ENCODE measurements around the gene ASZ1.

ASZ1 gene

DNA sequence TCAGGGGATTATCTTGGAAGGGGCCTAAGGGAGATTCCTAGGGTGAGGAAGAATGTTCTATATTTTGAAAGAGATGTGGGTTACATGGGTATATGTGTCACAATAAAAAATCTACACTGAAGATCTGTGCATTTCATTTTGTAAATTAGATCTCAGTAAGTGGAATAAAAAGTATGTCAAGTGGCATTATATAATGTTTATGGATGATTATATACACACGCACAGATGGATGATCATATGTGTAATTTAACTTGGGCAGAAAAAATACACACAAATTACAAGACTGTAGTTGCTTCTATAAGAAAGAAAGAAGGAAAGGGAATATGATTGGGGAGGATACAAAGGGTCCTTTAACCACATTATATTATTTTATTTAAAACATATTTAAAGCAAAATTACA lies 18.5 kb downstream of the ASZ1 start:
- Histone ChIP-seq H3K4me2 (no peak overlapping the region), H3K9ac (no peak overlapping the region), H3K4me3 (no peak overlapping the region), H3K27ac (no peak overlapping the region), H3K4me1 (peaks cover 0 to 15% (median 0%) of the 10 kb centered on the region in 10 experiments; a peak in 5 of 20 replicates), H3K27me3 (no peaks in the 10 kb centered on the region), H3K9me3 (replicated peaks in 1 of 11) (no peaks in the 10 kb centered on the region), H3K36me3 (no peaks in the 10 kb centered on the region), H4K20me1 (no peaks in the 10 kb centered on the region)
- TF ChIP-seq Cebpa-rat (IDR thresholded peaks at IDR 0.05) = no peak

DNA sequence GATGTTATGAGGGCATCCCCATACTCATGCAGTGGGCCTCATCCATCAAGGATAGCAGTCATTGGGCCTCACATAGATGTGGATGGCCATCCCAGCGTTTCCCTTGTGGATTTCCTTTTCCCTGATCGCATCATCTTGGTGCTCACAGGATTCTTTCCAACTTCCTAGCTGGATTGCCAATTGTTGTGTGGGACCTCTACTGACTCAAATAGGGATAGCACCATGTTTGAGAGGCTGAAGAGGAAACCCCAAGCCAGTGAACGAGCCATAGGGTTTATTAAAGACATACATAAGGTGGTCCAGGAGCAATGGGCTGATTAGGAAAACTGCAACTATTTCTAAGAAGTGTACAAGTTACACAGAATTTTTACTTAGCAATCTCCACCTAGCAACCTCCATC lies 21.8 kb downstream of the ASZ1 start:
- no peaks in the 10 kb centered on the region for H3K4me1 ChIP-seq
- H3K9ac ChIP-seq = no peak overlapping the region
- no peak overlapping the region for H3K4me2 ChIP-seq
- no peaks in the 10 kb centered on the region for H4K20me1 ChIP-seq
- H3K27ac ChIP-seq = no peak overlapping the region
- no peak overlapping the region for H3K4me3 ChIP-seq
- H3K36me3 ChIP-seq = no peaks in the 10 kb centered on the region
- H3K27me3 ChIP-seq = no peaks in the 10 kb centered on the region
- no peaks in the 10 kb centered on the region for H3K9me3 ChIP-seq (replicated peaks in 1 of 11)
- TF ChIP-seq Cebpa-rat (IDR thresholded peaks at IDR 0.05) = no peak

DNA sequence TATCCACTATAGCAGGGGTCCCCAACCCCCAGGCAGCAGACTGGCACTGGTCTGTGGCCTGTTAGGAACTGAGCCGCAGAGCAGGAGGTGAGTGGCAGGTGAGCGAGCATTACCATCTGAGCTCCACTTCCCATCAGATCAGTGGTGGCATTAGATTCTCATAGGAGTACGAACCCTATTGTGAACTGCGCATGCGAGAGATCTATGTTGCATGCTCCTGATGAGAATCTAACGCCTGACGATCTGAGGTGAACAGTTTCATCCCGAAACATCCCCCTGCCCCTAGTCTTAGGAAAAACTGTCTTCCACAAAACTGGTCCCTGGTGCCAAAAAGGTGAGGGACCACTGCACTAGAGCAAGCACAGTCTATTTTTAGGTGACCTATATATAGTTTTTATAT lies 23.6 kb downstream of the ASZ1 start:
- Histone ChIP-seq H4K20me1 (no peaks in the 10 kb centered on the region), H3K9me3 (replicated peaks in 1 of 11) (no peaks in the 10 kb centered on the region), H3K27ac (no peak overlapping the region), H3K4me2 (no peak overlapping the region), H3K36me3 (no peaks in the 10 kb centered on the region), H3K4me1 (no peaks in the 10 kb centered on the region), H3K9ac (no peak overlapping the region), H3K4me3 (no peak overlapping the region), H3K27me3 (no peaks in the 10 kb centered on the region)
- TF ChIP-seq Cebpa-rat (IDR thresholded peaks at IDR 0.05) = no peak

DNA sequence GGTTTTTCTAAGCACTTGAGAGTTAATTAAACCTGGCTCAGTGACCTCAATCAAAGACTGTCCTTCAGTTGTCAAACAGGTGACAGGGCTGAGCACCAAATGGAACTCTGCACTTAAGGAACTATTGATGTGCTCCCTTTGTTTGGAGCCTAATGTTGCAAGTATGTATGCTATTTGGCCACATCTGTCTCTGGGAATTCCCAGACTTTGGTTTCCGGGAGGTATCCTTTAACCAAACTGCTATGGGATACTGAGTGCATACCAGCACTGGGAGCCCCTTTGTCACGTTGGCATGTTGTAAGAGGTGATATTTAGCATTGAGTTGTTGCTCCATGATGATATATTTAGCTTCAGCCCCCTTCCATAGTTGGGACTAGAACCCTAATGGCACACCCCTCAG lies 25.2 kb downstream of the ASZ1 start:
- Histone ChIP-seq H3K4me1 (no peaks in the 10 kb centered on the region), H3K4me2 (no peak overlapping the region), H3K27ac (no peak overlapping the region), H3K4me3 (no peak overlapping the region), H3K9me3 (replicated peaks in 1 of 11) (no peaks in the 10 kb centered on the region), H3K9ac (no peak overlapping the region), H3K36me3 (no peaks in the 10 kb centered on the region), H4K20me1 (no peaks in the 10 kb centered on the region), H3K27me3 (no peaks in the 10 kb centered on the region)
- no peak for TF ChIP-seq Cebpa-rat (IDR thresholded peaks at IDR 0.05)

DNA sequence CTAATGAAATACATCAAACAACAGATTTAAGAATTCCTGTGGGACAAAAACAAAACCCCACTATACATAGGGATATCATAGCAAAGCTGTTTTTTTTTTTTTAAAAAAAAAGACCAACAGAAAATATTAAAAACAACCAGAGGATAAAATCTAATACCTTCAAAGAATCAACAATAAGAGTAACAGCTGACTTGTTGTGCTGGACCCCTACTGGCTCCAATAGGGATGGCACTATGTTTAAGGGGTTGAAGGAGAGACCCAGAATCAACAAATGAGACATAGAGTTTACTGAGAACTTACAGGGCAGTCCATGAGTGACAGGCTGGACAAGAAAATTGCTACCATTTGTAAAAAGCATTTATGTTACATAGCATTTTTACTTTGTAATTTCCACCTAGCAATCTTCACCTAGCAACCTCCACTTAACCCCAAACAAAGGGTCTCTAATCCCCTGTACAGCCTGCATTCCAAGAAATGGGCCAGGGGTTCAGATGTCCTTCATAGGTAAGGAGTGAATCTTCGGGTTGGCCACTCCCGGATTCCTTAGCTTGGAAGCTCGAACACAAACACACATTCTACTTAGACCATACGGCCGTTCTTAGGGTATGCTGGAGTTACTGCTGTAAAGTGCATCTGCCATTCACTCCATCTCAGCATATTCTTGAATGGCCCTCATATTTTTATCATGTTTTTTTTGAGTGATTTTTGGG lies 25.8 kb downstream of the ASZ1 start:
- Histone ChIP-seq H3K4me3 (no peak overlapping the region), H3K27ac (no peak overlapping the region), H3K4me1 (no peaks in the 10 kb centered on the region), H4K20me1 (no peaks in the 10 kb centered on the region), H3K27me3 (no peaks in the 10 kb centered on the region), H3K4me2 (no peak overlapping the region), H3K9ac (no peak overlapping the region), H3K36me3 (no peaks in the 10 kb centered on the region), H3K9me3 (replicated peaks in 1 of 11) (no peaks in the 10 kb centered on the region)
- no peak for TF ChIP-seq Cebpa-rat (IDR thresholded peaks at IDR 0.05)

DNA sequence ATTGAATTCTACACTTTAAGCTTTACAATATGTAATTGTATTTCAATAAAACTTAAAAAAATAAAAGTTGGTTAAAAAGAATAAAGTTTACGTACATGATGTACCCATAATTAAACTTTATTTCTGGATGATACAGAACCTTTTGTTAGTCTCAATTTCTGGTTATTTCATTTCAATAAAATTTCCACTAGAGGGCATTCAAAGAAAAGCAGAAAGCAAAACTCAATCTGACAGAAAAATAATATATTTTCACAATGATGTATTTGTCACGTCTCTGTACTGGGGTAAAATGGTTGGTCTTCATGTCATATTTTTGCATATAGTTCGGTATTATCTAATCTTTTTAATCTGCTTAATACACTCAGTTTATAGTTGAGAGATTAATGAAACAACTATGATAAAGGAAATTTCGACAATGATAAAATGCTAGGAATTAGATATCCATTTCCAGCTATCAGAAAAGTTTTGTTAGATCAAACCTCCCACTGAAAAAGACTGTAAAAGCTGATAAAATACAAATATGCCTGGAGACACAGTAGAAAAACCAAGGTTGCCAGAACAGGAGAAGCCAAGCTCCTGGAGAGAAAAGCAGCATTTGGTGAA lies 27.4 kb downstream of the ASZ1 start:
- no peaks in the 10 kb centered on the region for H3K27me3 ChIP-seq
- no peaks in the 10 kb centered on the region for H3K36me3 ChIP-seq
- no peak overlapping the region for H3K27ac ChIP-seq
- no peaks in the 10 kb centered on the region for H3K4me1 ChIP-seq
- no peak overlapping the region for H3K4me2 ChIP-seq
- no peak overlapping the region for H3K9ac ChIP-seq
- no peak overlapping the region for H3K4me3 ChIP-seq
- H3K9me3 ChIP-seq (replicated peaks in 1 of 11) = no peaks in the 10 kb centered on the region
- no peak for TF ChIP-seq Cebpa-rat (IDR thresholded peaks at IDR 0.05)
- H4K20me1 ChIP-seq = no peaks in the 10 kb centered on the region

DNA sequence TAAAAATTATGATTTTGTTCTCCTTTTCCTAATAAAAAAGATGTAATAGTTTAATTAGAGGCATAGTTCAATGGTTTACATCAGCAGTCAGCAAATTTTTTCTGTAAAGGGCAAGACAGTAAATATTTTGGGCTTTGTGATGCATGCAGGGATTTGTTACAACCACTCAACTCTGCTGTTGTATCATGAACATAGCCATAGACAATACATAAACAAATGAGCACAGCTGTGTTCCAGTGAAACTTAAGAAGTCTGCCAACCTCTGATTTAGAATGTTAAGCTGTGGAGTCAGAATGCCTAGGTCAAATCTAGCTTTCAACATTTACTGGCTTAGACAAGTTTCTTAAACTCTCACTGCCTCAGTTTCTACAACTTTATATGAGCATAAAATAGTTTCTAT lies 31.6 kb downstream of the ASZ1 start:
- H4K20me1 ChIP-seq = no peaks in the 10 kb centered on the region
- H3K27me3 ChIP-seq = no peaks in the 10 kb centered on the region
- no peak overlapping the region for H3K4me2 ChIP-seq
- H3K36me3 ChIP-seq = no peaks in the 10 kb centered on the region
- H3K4me1 ChIP-seq = no peaks in the 10 kb centered on the region
- no peak overlapping the region for H3K4me3 ChIP-seq
- H3K9me3 ChIP-seq (replicated peaks in 1 of 11) = no peaks in the 10 kb centered on the region
- H3K9ac ChIP-seq = no peak overlapping the region
- no peak overlapping the region for H3K27ac ChIP-seq
- no peak for TF ChIP-seq Cebpa-rat (IDR thresholded peaks at IDR 0.05)

DNA sequence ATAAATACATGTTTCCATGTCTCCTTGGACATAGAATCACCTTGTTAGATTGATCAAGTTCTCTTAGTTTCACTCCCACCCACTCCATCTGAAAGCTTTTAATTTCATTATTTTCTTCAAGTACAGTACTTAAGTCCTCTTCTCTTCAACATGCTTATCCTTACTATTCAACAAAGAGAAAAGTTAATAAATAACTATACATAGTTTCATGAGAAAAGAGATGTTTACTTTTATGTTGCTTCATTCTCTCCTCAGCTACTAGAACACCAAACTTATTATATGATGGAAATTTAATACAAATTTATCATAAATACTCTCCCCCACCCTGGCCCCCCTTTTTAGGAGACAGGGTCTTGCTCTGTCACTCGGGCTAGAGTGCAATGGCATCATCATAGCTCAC lies 33.5 kb downstream of the ASZ1 start:
- no peak overlapping the region for H3K27ac ChIP-seq
- H3K4me3 ChIP-seq = no peak overlapping the region
- H4K20me1 ChIP-seq = no peaks in the 10 kb centered on the region
- no peak overlapping the region for H3K4me2 ChIP-seq
- no peak overlapping the region for H3K9ac ChIP-seq
- no peaks in the 10 kb centered on the region for H3K4me1 ChIP-seq
- no peaks in the 10 kb centered on the region for H3K27me3 ChIP-seq
- H3K9me3 ChIP-seq (replicated peaks in 1 of 11) = peaks cover 0 to 11% (median 6%) of the 10 kb centered on the region in 11 experiments; a peak in 10 of 22 replicates
- H3K36me3 ChIP-seq = no peaks in the 10 kb centered on the region
- no peak for TF ChIP-seq Cebpa-rat (IDR thresholded peaks at IDR 0.05)

DNA sequence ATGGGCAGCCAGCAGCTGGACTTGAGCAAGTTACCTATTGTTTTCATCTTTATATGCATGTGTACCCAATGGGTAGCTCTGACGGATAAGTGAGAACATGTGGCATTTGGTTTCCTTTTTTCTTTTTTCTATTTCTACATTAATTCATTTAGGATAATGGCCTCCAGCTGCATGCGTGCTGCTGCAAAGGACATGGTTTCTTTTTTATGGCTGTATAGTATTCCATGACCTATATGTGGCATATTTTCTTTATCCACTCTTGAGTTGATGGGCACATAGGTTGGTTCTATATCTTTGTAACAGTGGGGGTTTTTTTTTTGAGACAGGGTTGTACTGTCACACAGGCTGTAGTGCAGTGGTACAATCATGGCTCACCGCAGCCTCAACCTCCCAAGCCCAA lies 37.4 kb downstream of the ASZ1 start:
- H3K36me3 ChIP-seq = no peaks in the 10 kb centered on the region
- no peaks in the 10 kb centered on the region for H4K20me1 ChIP-seq
- no peak overlapping the region for H3K4me2 ChIP-seq
- TF ChIP-seq Cebpa-rat (IDR thresholded peaks at IDR 0.05) = no peak
- H3K27ac ChIP-seq = no peak overlapping the region
- H3K9ac ChIP-seq = no peak overlapping the region
- no peaks in the 10 kb centered on the region for H3K4me1 ChIP-seq
- H3K9me3 ChIP-seq (replicated peaks in 1 of 11) = peaks cover 0 to 11% (median 6%) of the 10 kb centered on the region in 11 experiments; a peak in 10 of 22 replicates
- no peak overlapping the region for H3K4me3 ChIP-seq
- no peaks in the 10 kb centered on the region for H3K27me3 ChIP-seq

DNA sequence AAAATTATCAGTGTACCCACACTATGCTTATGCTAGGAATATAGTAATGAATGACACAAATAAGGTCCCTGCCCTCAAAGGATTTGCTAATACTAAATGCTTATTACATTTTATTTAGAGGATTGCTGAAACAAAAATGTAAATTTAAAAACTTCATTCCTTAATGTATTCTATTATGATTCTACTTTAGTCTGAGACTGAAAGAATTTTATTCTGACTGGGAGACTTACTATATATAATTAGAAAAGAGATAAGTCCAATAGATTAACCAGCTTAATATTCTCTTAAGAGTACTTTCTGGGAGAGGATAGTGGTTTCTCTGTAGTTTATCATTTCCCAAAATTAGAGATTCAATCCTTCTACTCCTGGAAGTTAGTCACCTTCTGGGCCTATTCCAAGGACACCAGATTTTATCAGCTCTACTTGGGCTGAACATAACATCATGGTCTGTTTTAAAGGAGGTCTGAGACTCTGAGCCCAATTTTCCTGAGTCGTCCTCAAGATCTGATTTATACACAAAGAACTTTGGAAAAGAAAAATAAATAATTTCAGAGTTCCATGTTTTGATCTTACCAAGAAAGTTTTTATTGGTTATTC lies 41.1 kb downstream of the ASZ1 start:
- Histone ChIP-seq H4K20me1 (no peaks in the 10 kb centered on the region), H3K27ac (no peak overlapping the region), H3K9me3 (replicated peaks in 1 of 11) (peaks cover 0 to 11% (median 6%) of the 10 kb centered on the region in 11 experiments; a peak in 10 of 22 replicates), H3K4me3 (no peak overlapping the region), H3K36me3 (no peaks in the 10 kb centered on the region), H3K4me1 (no peaks in the 10 kb centered on the region), H3K4me2 (no peak overlapping the region), H3K27me3 (no peaks in the 10 kb centered on the region), H3K9ac (no peak overlapping the region)
- no peak for TF ChIP-seq Cebpa-rat (IDR thresholded peaks at IDR 0.05)
